ENCODE results near the gene WDR27.

WDR27 gene

GRCh38 chr6:169498916-169499513, 202.8 kb downstream of the WDR27 start:
- no peak for TF ChIP-seq TAF1 (IDR thresholded peaks at IDR 0.05; ENCODE audit: low read depth)
- no peak for TF ChIP-seq EP300 (IDR thresholded peaks at IDR 0.05; ENCODE audit: borderline replicate concordance)
- TF ChIP-seq YY1 (IDR thresholded peaks at IDR 0.05; ENCODE audit: low read depth): no peak
- TF ChIP-seq USF1 (IDR thresholded peaks at IDR 0.05): no peak
- no peak for TF ChIP-seq EGR1 (IDR thresholded peaks at IDR 0.05)
- no peak for TF ChIP-seq MAX (IDR thresholded peaks at IDR 0.05)
- no peak for TF ChIP-seq NFIC (IDR thresholded peaks at IDR 0.05)
- no peak for TF ChIP-seq CREB1 (IDR thresholded peaks at IDR 0.05; ENCODE audit: low read depth)
- TF ChIP-seq FOXM1 (IDR thresholded peaks at IDR 0.05; ENCODE audit: borderline replicate concordance, low read depth): no peak
- no peak for TF ChIP-seq RAD21 (IDR thresholded peaks at IDR 0.05; ENCODE audit: low read depth)
- TF ChIP-seq TEAD4 (IDR thresholded peaks at IDR 0.05): no peak
- no peak for TF ChIP-seq ZBTB7A (IDR thresholded peaks at IDR 0.05; ENCODE audit: low read depth)
- TF ChIP-seq TCF12 (IDR thresholded peaks at IDR 0.05; ENCODE audit: low read depth): no peak
- TF ChIP-seq CEBPB (IDR thresholded peaks at IDR 0.05): no peak

GRCh38 chr6:169495601-169496000, 206.2 kb downstream of the WDR27 start:
- TF ChIP-seq TEAD4 (IDR thresholded peaks at IDR 0.05) (no peak), TCF12 (IDR thresholded peaks at IDR 0.05; ENCODE audit: low read depth) (no peak), USF1 (IDR thresholded peaks at IDR 0.05) (no peak), MAX (IDR thresholded peaks at IDR 0.05) (no peak), ZBTB7A (IDR thresholded peaks at IDR 0.05; ENCODE audit: low read depth) (no peak), EP300 (IDR thresholded peaks at IDR 0.05; ENCODE audit: borderline replicate concordance) (no peak), RAD21 (IDR thresholded peaks at IDR 0.05; ENCODE audit: low read depth) (no peak), CEBPB (IDR thresholded peaks at IDR 0.05) (no peak), YY1 (IDR thresholded peaks at IDR 0.05; ENCODE audit: low read depth) (no peak), FOXM1 (IDR thresholded peaks at IDR 0.05; ENCODE audit: borderline replicate concordance, low read depth) (no peak), REST (IDR thresholded peaks at IDR 0.05; ENCODE audit: low read depth) (no peak), TAF1 (IDR thresholded peaks at IDR 0.05; ENCODE audit: low read depth) (no peak), NFIC (IDR thresholded peaks at IDR 0.05) (no peak), CREB1 (IDR thresholded peaks at IDR 0.05; ENCODE audit: low read depth) (no peak), EGR1 (IDR thresholded peaks at IDR 0.05) (no peak)

- no peak for TF ChIP-seq TEAD4 (IDR thresholded peaks at IDR 0.05)
- TF ChIP-seq CEBPB (IDR thresholded peaks at IDR 0.05): no peak
Observed at GRCh38 chr6:169494038-169494437, 207.8 kb downstream of the WDR27 start.

- no peak for TF ChIP-seq RAD21 (IDR thresholded peaks at IDR 0.05; ENCODE audit: low read depth)
- no peak for TF ChIP-seq YY1 (IDR thresholded peaks at IDR 0.05; ENCODE audit: low read depth)
- TF ChIP-seq CEBPB (IDR thresholded peaks at IDR 0.05): no peak
- TF ChIP-seq USF1 (IDR thresholded peaks at IDR 0.05): no peak
- TF ChIP-seq MAX (IDR thresholded peaks at IDR 0.05): no peak
- no peak for TF ChIP-seq FOXM1 (IDR thresholded peaks at IDR 0.05; ENCODE audit: borderline replicate concordance, low read depth)
- TF ChIP-seq TCF12 (IDR thresholded peaks at IDR 0.05; ENCODE audit: low read depth): no peak
- TF ChIP-seq TEAD4 (IDR thresholded peaks at IDR 0.05): no peak
Observed at GRCh38 chr6:169491482-169491881, 210.3 kb downstream of the WDR27 start.

- no peak for TF ChIP-seq CEBPB (IDR thresholded peaks at IDR 0.05)
- TF ChIP-seq FOXM1 (IDR thresholded peaks at IDR 0.05; ENCODE audit: borderline replicate concordance, low read depth): no peak
- no peak for TF ChIP-seq YY1 (IDR thresholded peaks at IDR 0.05; ENCODE audit: low read depth)
- TF ChIP-seq ZBTB7A (IDR thresholded peaks at IDR 0.05; ENCODE audit: low read depth): no peak
- no peak for TF ChIP-seq CREB1 (IDR thresholded peaks at IDR 0.05; ENCODE audit: low read depth)
- no peak for TF ChIP-seq TCF12 (IDR thresholded peaks at IDR 0.05; ENCODE audit: low read depth)
Observed at GRCh38 chr6:169490830-169491229, 211.0 kb downstream of the WDR27 start.

- TF ChIP-seq YY1 (IDR thresholded peaks at IDR 0.05; ENCODE audit: low read depth) (no peak), ZBTB7A (IDR thresholded peaks at IDR 0.05; ENCODE audit: low read depth) (no peak), EGR1 (IDR thresholded peaks at IDR 0.05) (no peak), NFIC (IDR thresholded peaks at IDR 0.05) (no peak), RAD21 (IDR thresholded peaks at IDR 0.05; ENCODE audit: low read depth) (no peak), MAX (IDR thresholded peaks at IDR 0.05) (no peak), FOXM1 (IDR thresholded peaks at IDR 0.05; ENCODE audit: borderline replicate concordance, low read depth) (no peak), EP300 (IDR thresholded peaks at IDR 0.05; ENCODE audit: borderline replicate concordance) (no peak), CREB1 (IDR thresholded peaks at IDR 0.05; ENCODE audit: low read depth) (no peak), TAF1 (IDR thresholded peaks at IDR 0.05; ENCODE audit: low read depth) (no peak), USF1 (IDR thresholded peaks at IDR 0.05) (no peak), TEAD4 (IDR thresholded peaks at IDR 0.05) (no peak), CEBPB (IDR thresholded peaks at IDR 0.05) (no peak), TCF12 (IDR thresholded peaks at IDR 0.05; ENCODE audit: low read depth) (no peak)
Observed at GRCh38 chr6:169490246-169490641, 211.6 kb downstream of the WDR27 start.
